NCI-H2107 treated with DMSO at 0.1 percent for 48 hours (cell line): ENCODE results near the gene PRIM2.
"Not testable (repeated sequence)": the region's sequence is repeated elsewhere in the genome, so short reads cannot be mapped to it uniquely, and the experiment has no call there.

Source experiments
- DNase-seq: peaks from one replicate; lab custom pipeline; 2025; ENCODE audit not compliant: unreplicated experiment; lab: John Stamatoyannopoulos, UW

PRIM2 gene

GRCh38 chr6:57443181-57443580 lies 125.8 kb downstream of the PRIM2 start:
- DNase-seq: not testable (repeated sequence)

GRCh38 chr6:57444787-57445186 lies 127.4 kb downstream of the PRIM2 start:
- not testable (repeated sequence) for DNase-seq

- DNase-seq: not testable (repeated sequence)
These were observed 127.9 kb downstream of the PRIM2 start for GRCh38 chr6:57445379-57445778.

GRCh38 chr6:57445790-57446468 lies 128.5 kb downstream of the PRIM2 start:
- not testable (repeated sequence) for DNase-seq

- not testable (repeated sequence) for DNase-seq
These were observed 132.2 kb downstream of the PRIM2 start for GRCh38 chr6:57449496-57450066.

GRCh38 chr6:57459781-57460180 lies 142.4 kb downstream of the PRIM2 start:
- not testable (repeated sequence) for DNase-seq

- not testable (repeated sequence) for DNase-seq
These were observed 143.6 kb downstream of the PRIM2 start for GRCh38 chr6:57461022-57461421.

- DNase-seq: not testable (repeated sequence)
These were observed 146.4 kb downstream of the PRIM2 start for GRCh38 chr6:57463809-57464208.

- not testable (repeated sequence) for DNase-seq
These were observed 148.5 kb downstream of the PRIM2 start for GRCh38 chr6:57465968-57466367.

GRCh38 chr6:57469072-57469471 lies 151.6 kb downstream of the PRIM2 start:
- DNase-seq: no peak

- not testable (repeated sequence) for DNase-seq
These were observed 152.7 kb downstream of the PRIM2 start for GRCh38 chr6:57470148-57470547.

GRCh38 chr6:57471314-57471864 lies 154.0 kb downstream of the PRIM2 start:
- DNase-seq: not testable (repeated sequence)

GRCh38 chr6:57472861-57473362 lies 155.5 kb downstream of the PRIM2 start:
- DNase-seq: not testable (repeated sequence)

- DNase-seq: not testable (repeated sequence)
These were observed 157.5 kb downstream of the PRIM2 start for GRCh38 chr6:57474862-57475475.

- DNase-seq: not testable (repeated sequence)
These were observed 158.2 kb downstream of the PRIM2 start for GRCh38 chr6:57475656-57476055.

- not testable (repeated sequence) for DNase-seq
These were observed 162.8 kb downstream of the PRIM2 start for GRCh38 chr6:57480194-57480593.

- DNase-seq: not testable (repeated sequence)
These were observed 163.7 kb downstream of the PRIM2 start for GRCh38 chr6:57481121-57481520.

- not testable (repeated sequence) for DNase-seq
These were observed 165.0 kb downstream of the PRIM2 start for GRCh38 chr6:57482471-57482870.

GRCh38 chr6:57486494-57487081 lies 169.2 kb downstream of the PRIM2 start:
- DNase-seq: not testable (repeated sequence)

GRCh38 chr6:57488551-57488950 lies 171.1 kb downstream of the PRIM2 start:
- DNase-seq: not testable (repeated sequence)

GRCh38 chr6:57489887-57490286 lies 172.5 kb downstream of the PRIM2 start:
- DNase-seq: not testable (repeated sequence)
